T follicular helper cell (primary cell): Measurements from ENCODE around the gene ROR2.
"Not testable (repeated sequence)": the region's sequence is repeated elsewhere in the genome, so short reads cannot be mapped to it uniquely, and the experiment has no call there.

Experiments
- DNase-seq: peaks from one replicate; pipeline ENCODE4 v3.0.0-alpha.2; 2020; ENCODE audit warnings: low read depth
- total RNA-seq, 2 experiments: gene quantifications; one replicate each; lab custom pipeline; 2026; lab: John Stamatoyannopoulos, UW

Gene ROR2
- total RNA-seq = 0.12 to 0.30 reads per million in 2 experiments

DNA sequence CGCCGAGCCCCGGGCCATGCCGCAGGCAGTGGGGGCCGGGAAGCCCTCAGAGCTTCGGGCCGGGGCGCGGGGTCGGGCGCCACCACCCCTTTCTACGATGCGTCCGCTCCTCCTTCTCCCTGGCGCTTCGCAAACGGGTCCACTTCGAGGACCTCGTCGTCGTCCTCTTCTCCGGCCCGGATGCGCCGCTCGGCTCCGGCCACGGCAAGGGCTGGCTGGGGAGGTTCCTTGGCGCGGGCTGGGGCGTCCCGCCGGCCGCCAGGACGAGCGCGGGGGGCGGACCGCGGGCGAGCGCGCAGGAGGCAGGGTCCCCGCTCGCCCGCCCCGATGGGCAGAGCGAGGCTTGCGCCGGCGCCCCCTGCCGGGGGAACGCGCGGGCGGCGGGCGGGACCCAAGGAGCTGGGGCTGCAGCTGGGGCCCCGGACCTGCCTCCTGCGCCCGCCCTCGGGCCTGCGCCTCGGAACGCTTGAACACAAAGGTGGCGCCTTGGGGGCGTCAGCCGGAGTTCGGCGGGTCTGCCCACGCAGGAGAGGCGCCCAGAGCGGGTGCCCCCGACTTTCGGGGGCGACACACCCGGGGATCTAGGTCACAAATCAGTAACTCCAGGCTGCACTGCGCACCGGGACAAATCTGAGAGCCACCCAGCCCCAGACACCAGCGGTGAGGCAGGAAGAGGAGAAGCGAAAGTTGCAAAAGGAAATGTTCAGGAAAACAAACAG is at the start of gene ROR2:
Gene ROR2, minus strand, starts transcription at position 283 of the 719 bp plus-strand sequence.
- no peak for DNase-seq

GRCh38 chr9:91995000-91995655 is 45.1 kb upstream of the ROR2 start:
- no peak for DNase-seq

DNA sequence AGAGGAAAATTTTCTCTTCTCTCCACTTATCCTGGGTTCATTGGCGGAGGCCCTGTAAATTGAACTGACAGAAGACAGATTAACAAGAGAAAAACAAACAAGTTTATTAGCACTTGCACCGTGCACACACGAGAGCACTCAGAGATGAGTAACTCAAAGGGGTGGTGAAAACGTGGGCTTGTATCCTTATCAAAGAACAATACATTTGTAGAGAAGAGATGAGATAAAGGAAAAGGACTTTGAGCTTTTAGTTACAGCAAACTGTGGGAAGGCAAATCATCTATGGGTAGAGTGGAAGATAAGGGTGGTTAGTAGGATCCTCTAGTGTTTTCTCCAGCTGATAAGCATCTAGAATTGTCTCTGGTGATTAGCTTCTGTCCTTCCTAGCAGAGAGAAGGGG is 44.4 kb upstream of the ROR2 start:
- no peak for DNase-seq

- no peak for DNase-seq
These were observed 42.5 kb upstream of the ROR2 start for GRCh38 chr9:91992461-91993041.

- no peak for DNase-seq
These were observed 41.8 kb upstream of the ROR2 start for GRCh38 chr9:91991721-91992341.

GRCh38 chr9:91986248-91986647 is 36.2 kb upstream of the ROR2 start:
- no peak for DNase-seq

DNA sequence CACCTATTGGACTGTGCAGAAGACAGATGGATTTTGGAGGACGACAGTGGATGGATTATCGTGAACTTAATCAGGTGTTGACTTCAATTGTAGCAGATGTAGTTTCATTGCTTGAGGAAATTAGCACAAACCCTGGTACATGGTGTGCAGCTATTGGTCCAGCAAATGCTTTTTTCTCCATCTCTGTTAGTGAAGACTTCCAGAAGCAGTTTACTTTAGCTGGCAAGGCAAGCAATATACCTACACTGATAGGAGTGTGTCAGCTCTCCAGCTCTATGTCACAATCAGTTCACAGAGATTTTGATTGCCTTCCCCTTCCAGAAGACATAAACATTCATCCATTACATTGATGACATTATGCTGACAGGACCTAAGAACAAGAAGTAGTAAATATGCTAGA is 35.7 kb upstream of the ROR2 start:
- no peak for DNase-seq

- no peak for DNase-seq
These were observed 28.8 kb upstream of the ROR2 start for GRCh38 chr9:91978740-91979414.

GRCh38 chr9:91975254-91975653 is 25.2 kb upstream of the ROR2 start:
- DNase-seq = not testable (repeated sequence)

- DNase-seq = no peak
These were observed 22.7 kb upstream of the ROR2 start for GRCh38 chr9:91972711-91973110.

DNA sequence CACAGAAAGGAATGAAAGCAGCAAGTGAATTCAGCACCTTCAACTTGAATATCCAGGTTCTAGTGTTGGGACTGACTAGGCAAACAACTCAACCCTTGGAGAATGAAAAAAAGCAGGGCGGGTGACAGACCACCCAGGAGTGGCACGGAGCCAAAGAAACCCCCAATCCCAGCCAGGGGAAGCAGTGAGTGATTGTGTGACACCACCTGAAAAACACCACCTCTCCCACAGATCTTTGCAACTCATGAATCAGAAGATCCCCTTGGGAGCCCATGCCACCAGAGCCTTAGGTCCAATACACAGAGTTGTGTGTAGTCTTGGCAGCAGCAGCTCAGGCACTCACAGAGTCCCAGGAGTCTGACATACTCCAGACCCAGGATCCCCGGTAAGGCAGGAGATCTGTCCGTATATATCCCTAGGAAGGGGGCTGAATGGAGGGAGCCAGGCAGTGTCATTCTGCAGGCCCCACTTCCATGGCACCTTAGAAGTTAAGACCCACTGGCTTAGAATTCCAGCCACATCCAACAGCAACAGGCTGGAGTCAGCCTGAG is 22.1 kb upstream of the ROR2 start:
- no peak for DNase-seq

- no peak for DNase-seq
These were observed 17.2 kb upstream of the ROR2 start for GRCh38 chr9:91967259-91967658.

- no peak for DNase-seq
These were observed 16.5 kb upstream of the ROR2 start for GRCh38 chr9:91966503-91966902.

DNA sequence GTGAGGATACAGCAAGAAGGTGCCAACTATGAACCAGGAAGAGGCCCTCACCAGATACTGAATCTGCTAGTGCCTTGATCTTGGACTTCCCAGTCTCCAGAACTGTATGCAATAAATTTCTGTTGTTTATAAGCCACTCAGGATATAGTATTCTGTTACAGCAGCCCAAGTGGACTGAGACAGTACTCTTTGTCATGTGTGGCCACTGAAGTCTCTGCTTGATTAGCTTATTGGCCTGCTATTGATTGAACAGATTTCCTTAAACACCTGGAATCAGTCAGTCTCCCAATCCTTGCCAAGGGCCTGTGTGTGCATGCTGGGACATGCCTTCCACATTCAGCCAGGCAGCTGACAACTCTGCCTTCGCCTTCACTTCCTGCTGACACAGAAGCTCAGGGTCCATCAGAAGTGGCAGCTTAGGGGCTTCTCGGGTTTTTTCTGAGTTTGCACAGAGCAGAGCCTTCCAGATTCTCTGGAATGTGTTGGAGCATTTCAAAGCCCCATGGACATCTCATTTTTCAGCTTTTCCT is 13.7 kb upstream of the ROR2 start:
- no peak for DNase-seq

- DNase-seq = no peak
These were observed 10.3 kb upstream of the ROR2 start for GRCh38 chr9:91960367-91960766.

DNA sequence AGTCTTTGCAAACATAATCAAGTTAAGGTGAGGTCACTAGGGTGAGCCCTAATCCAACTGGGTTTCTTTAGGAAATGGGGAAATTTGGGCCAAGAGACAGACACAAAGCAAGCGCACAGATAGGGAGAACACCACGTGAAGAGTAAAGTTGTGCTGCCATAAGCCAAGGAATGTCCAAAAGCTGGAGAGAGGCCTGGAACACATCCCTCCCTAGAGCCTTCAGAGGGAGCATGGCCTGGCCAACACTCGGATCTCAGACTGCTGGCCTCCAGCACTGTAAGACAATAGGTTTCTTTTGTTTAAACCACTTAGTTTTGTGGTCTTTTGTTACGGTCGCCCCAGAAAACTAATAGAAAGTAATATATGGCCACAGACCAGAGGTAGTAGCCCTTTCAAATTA is 8.1 kb upstream of the ROR2 start:
- DNase-seq = no peak

GRCh38 chr9:91954841-91955471 is 4.9 kb upstream of the ROR2 start:
- DNase-seq = no peak

- DNase-seq = no peak
These were observed 3.7 kb upstream of the ROR2 start for GRCh38 chr9:91953718-91954117.

GRCh38 chr9:91951944-91952520 is 2.0 kb upstream of the ROR2 start:
- no peak for DNase-seq

- DNase-seq = no peak
These were observed 559 bp downstream of the ROR2 start for GRCh38 chr9:91949392-91949945.
